Body of pancreas (tissue), 4 donors: ENCODE results near the gene PDE2A.
A peak's percentile ranks its signal among the peaks of the same experiment; 100 is the strongest.

Experiments
- CTCF ChIP-seq, 7 experiments: fragments of 450-650 bp in 4 of 7; fragments of 200-600 bp in 3 of 7; sonication (generic) in 3 of 7; IDR thresholded peaks; one replicate each; pipeline ENCODE4 v1.5.1; 2016 to 2019; ENCODE audit warnings: antibody characterized with exemption in 7 of 7
- POLR2A ChIP-seq, 3 donors: fragments of 450-650 bp; IDR thresholded peaks; one replicate each; pipeline ENCODE4 v1.6.1; 2016; ENCODE audit warnings: antibody characterized with exemption in 3 of 3, mild to moderate bottlenecking in 2 of 3

DNA sequence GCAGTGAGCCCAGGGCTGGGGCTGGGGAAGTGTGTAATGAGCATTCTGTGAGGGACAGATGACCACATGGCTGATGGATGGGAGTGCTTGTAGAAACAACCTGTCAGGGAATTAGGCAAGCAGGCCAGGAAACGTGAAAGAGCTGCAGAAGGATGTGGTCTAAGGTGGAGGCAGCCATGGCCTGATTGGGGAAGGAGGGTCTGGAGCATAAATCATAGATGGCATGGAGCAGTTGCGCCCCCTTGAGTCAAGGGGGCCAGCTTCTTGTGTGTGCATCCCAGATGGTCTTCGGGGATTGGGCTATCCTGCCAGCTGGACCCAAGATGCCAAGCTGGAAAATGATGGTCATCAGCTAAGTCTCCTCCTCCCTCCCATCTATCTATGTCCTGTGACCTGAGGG is 120.5 kb downstream of the PDE2A start:
- TF ChIP-seq CTCF (IDR thresholded peaks at IDR 0.05) (peak in 4 of 7 experiments; percentile 10 to 46 (median 37)), POLR2A (IDR thresholded peaks at IDR 0.05) (no peak)
